OCI-LY3 (cell line): ENCODE results near the gene CCR3.

ENCODE experiments used
- H2AFZ ChIP-seq: fragments of 200-600, 300-600 bp; shearing (Covaris generic); 2 replicates; pipeline ENCODE4 v1.6.0; 2014; ENCODE audit warnings: antibody characterized with exemption, low read depth, low read length
- H3K27ac ChIP-seq: fragments of 200-600, 300-600 bp; sonication (generic); 2 replicates; pipeline ENCODE4 v1.5.1; 2014; ENCODE audit warnings: mild to moderate bottlenecking, low read length, moderate library complexity, mixed read lengths
- H3K27me3 ChIP-seq: fragments of 200-600, 300-600 bp; sonication (generic); 2 replicates; pipeline ENCODE4 v1.6.1; 2014; ENCODE audit warnings: low read depth, low read length, mixed read lengths
- H3K36me3 ChIP-seq: fragments of 200-600, 300-600 bp; sonication (generic); replicated peaks from 2 replicates; pipeline ENCODE3; 2014; ENCODE audit warnings: low read depth, low read length, mixed read lengths
- H3K4me1 ChIP-seq: fragments of 300-600, 200-600 bp; sonication (generic); 2 replicates; pipeline ENCODE4 v1.6.1; 2014; ENCODE audit warnings: low read length, mixed read lengths
- H3K4me2 ChIP-seq: fragments of 200-600, 300-600 bp; sonication (generic); 2 replicates; pipeline ENCODE4 v1.6.1; 2014; ENCODE audit warnings: low read length, mixed read lengths
- H3K4me3 ChIP-seq: fragments of 300-600, 200-600 bp; sonication (generic); 2 replicates; pipeline ENCODE4 v1.5.1; 2014; ENCODE audit warnings: antibody characterized with exemption, mild to moderate bottlenecking, low read length, moderate library complexity
- H3K79me2 ChIP-seq: fragments of 300-600, 200-600 bp; shearing (Covaris generic); 2 replicates; pipeline ENCODE4 v1.6.1; 2014; ENCODE audit warnings: mild to moderate bottlenecking, low read length, mixed read lengths
- H3K9ac ChIP-seq: fragments of 300-600, 200-600 bp; shearing (Covaris generic); 2 replicates; pipeline ENCODE4 v1.6.0; 2014; ENCODE audit warnings: mild to moderate bottlenecking, low read length, moderate library complexity
- H3K9me3 ChIP-seq: fragments of 200-600, 300-600 bp; shearing (Covaris generic); 2 replicates; pipeline ENCODE4 v1.6.1; 2014; ENCODE audit warnings: low read length, mixed read lengths; ENCODE audit not compliant: insufficient read depth
- H4K20me1 ChIP-seq: fragments of 200-600, 300-600 bp; sonication (generic); 2 replicates; pipeline ENCODE4 v1.6.1; 2016; ENCODE audit warnings: low read length, mixed read lengths; ENCODE audit not compliant: insufficient read depth
- CTCF ChIP-seq: fragments of 200-600, 300-600 bp; sonication (generic); IDR thresholded peaks from 2 replicates; pipeline ENCODE4 v1.5.1; 2014; ENCODE audit warnings: antibody characterized with exemption, low read length, low read depth
- EZH2phosphoT487 ChIP-seq: fragments of 200-600 bp; shearing (Covaris generic); IDR thresholded peaks from 2 replicates; pipeline ENCODE4 v1.6.1; 2018; ENCODE audit warnings: antibody characterized with exemption, mixed run types, low read depth

The CCR3 gene

GRCh38 chr3:46228260-46229242, 13.7 kb upstream of the CCR3 start:
- Histone ChIP-seq H3K9me3 (peaks cover 4% of the 10 kb centered on the region; the same call in 1 of the 2 replicates), H4K20me1 (no peaks in the 10 kb centered on the region), H3K9ac (no peak overlapping the region), H3K4me2 (no peak overlapping the region), H3K36me3 (no peaks in the 10 kb centered on the region), H3K79me2 (no peaks in the 10 kb centered on the region), H3K4me1 (peaks cover 5% of the 10 kb centered on the region), H2AFZ (no peak overlapping the region), H3K4me3 (no peak overlapping the region), H3K27me3 (peaks cover 69% of the 10 kb centered on the region), H3K27ac (no peak overlapping the region)
- TF ChIP-seq EZH2phosphoT487 (no peak), CTCF (peak; percentile 41)

- Histone ChIP-seq H3K79me2 (no peaks in the 10 kb centered on the region), H3K27me3 (peaks cover 68% of the 10 kb centered on the region), H3K4me2 (no peak overlapping the region), H3K9ac (no peak overlapping the region), H2AFZ (no peak overlapping the region), H3K4me3 (no peak overlapping the region), H3K9me3 (peaks cover 2% of the 10 kb centered on the region; the same call in 1 of the 2 replicates), H4K20me1 (no peaks in the 10 kb centered on the region), H3K4me1 (no peaks in the 10 kb centered on the region; the same call in 1 of the 2 replicates), H3K36me3 (no peaks in the 10 kb centered on the region), H3K27ac (no peak overlapping the region)
- TF ChIP-seq CTCF (no peak), EZH2phosphoT487 (no peak)
These were observed 10.9 kb upstream of the CCR3 start for GRCh38 chr3:46231323-46231722.

GRCh38 chr3:46233194-46233593, 9.1 kb upstream of the CCR3 start:
- no peaks in the 10 kb centered on the region; the same call in 1 of the 2 replicates for H3K4me1 ChIP-seq
- H3K9me3 ChIP-seq = no peaks in the 10 kb centered on the region
- H3K79me2 ChIP-seq = no peaks in the 10 kb centered on the region
- H3K27ac ChIP-seq = no peak overlapping the region
- H3K9ac ChIP-seq = no peak overlapping the region
- H3K4me3 ChIP-seq = no peak overlapping the region
- H3K36me3 ChIP-seq = no peaks in the 10 kb centered on the region
- peaks cover 78% of the 10 kb centered on the region for H3K27me3 ChIP-seq
- H3K4me2 ChIP-seq = no peak overlapping the region
- no peak overlapping the region for H2AFZ ChIP-seq
- TF ChIP-seq CTCF (no peak), EZH2phosphoT487 (no peak)
- no peaks in the 10 kb centered on the region for H4K20me1 ChIP-seq

GRCh38 chr3:46235425-46235824, 6.8 kb upstream of the CCR3 start:
- Histone ChIP-seq H3K79me2 (no peaks in the 10 kb centered on the region), H4K20me1 (no peaks in the 10 kb centered on the region), H3K27me3 (peaks cover 75% of the 10 kb centered on the region), H3K9me3 (no peaks in the 10 kb centered on the region), H3K9ac (no peak overlapping the region), H3K27ac (no peak overlapping the region), H2AFZ (no peak overlapping the region), H3K36me3 (no peaks in the 10 kb centered on the region), H3K4me3 (no peak overlapping the region), H3K4me1 (no peaks in the 10 kb centered on the region), H3K4me2 (no peak overlapping the region)
- TF ChIP-seq CTCF (no peak), EZH2phosphoT487 (no peak)
